Vagina (tissue), 2 donors: ENCODE results near the gene TBXA2R.

Experiments
- CTCF ChIP-seq, 3 experiments: fragments of 450-650 bp in 2 of 3; fragments of 200-600 bp in 1 of 3; sonication (generic) in 1 of 3; IDR thresholded peaks; one replicate each; pipeline ENCODE4 v1.5.1; 2017 to 2019; ENCODE audit warnings: antibody characterized with exemption in 3 of 3, mild to moderate bottlenecking in 2 of 3, moderate library complexity in 2 of 3
- POLR2AphosphoS5 ChIP-seq, 2 donors: sonication (generic); formaldehyde crosslinking; IDR thresholded peaks; one replicate each; pipeline ENCODE4 v1.9.0; 2017; ENCODE audit warnings: antibody characterized with exemption in 2 of 2, mild to moderate bottlenecking in 2 of 2, low read depth in 1 of 2; ENCODE audit not compliant: insufficient read depth in 1 of 2

GRCh38 chr19:3641515-3642269 is 35.0 kb upstream of the TBXA2R start:
- no peak for TF ChIP-seq POLR2AphosphoS5 (IDR thresholded peaks at IDR 0.05; ENCODE audit: insufficient read depth in 1 of 2, low read depth in 1 of 2)
- no peak for TF ChIP-seq CTCF (IDR thresholded peaks at IDR 0.05)
